Measurements from ENCODE around the gene SLC4A3. TPM values are rescaled to one million over a fixed set of nuclear protein-coding genes. Genes with fewer than 3 reads are reported as not detected.

Gene SLC4A3
- total RNA-seq, 4 donors from 2014 or later: 0.48 to 3.2 (median 2.1) TPM

GRCh38 chr2:219636144-219636915 is 8.9 kb downstream of the SLC4A3 start:
- peak in 1 of 2 donors; percentile 71 for DNase-seq (ENCODE audit: low spot score in 2 of 2)
- no peak overlapping the region for H3K4me3 ChIP-seq
- H3K27ac ChIP-seq: no peak overlapping the region
- H3K9me3 ChIP-seq: no peaks in the 10 kb centered on the region
- TF ChIP-seq EP300 (IDR thresholded peaks at IDR 0.05) (no peak), POLR2AphosphoS5 (IDR thresholded peaks at IDR 0.05) (no peak), CTCF (IDR thresholded peaks at IDR 0.05) (no peak), POLR2A (IDR thresholded peaks at IDR 0.05) (no peak)
- H3K36me3 ChIP-seq: peaks cover 3% of the 10 kb centered on the region
- 88% methylated on average over 22 of the region's 24 CpGs for WGBS
- peaks cover 5% of the 10 kb centered on the region for H3K27me3 ChIP-seq
- no peaks in the 10 kb centered on the region for H3K4me1 ChIP-seq

GRCh38 chr2:219636941-219637841 is 9.8 kb downstream of the SLC4A3 start:
- DNase-seq (ENCODE audit: low spot score in 2 of 2): peak in 1 of 2 donors; percentile 44
- Histone ChIP-seq H3K9me3 (no peaks in the 10 kb centered on the region), H3K4me3 (no peak overlapping the region), H3K27ac (no peak overlapping the region), H3K36me3 (peaks cover 3% of the 10 kb centered on the region), H3K27me3 (peaks cover 5% of the 10 kb centered on the region), H3K4me1 (peaks cover 3% of the 10 kb centered on the region)
- 56% methylated on average over 6 of the region's 13 CpGs for WGBS
- no peak for TF ChIP-seq CTCF (IDR thresholded peaks at IDR 0.05)
- no peak for TF ChIP-seq EP300 (IDR thresholded peaks at IDR 0.05)
- no peak for TF ChIP-seq POLR2A (IDR thresholded peaks at IDR 0.05)
- TF ChIP-seq POLR2AphosphoS5 (IDR thresholded peaks at IDR 0.05): no peak

GRCh38 chr2:219637842-219638185 is 10.4 kb downstream of the SLC4A3 start:
- H3K9me3 ChIP-seq: no peaks in the 10 kb centered on the region
- H3K27ac ChIP-seq: no peak overlapping the region
- no peak overlapping the region for H3K4me3 ChIP-seq
- H3K27me3 ChIP-seq: peaks cover 5% of the 10 kb centered on the region
- WGBS: 95% methylated on average over 9 of the region's 9 CpGs
- DNase-seq (ENCODE audit: low spot score in 2 of 2): peak in 1 of 2 donors; percentile 60
- no peak for TF ChIP-seq POLR2A (IDR thresholded peaks at IDR 0.05)
- no peak for TF ChIP-seq CTCF (IDR thresholded peaks at IDR 0.05)
- TF ChIP-seq POLR2AphosphoS5 (IDR thresholded peaks at IDR 0.05): no peak
- no peak for TF ChIP-seq EP300 (IDR thresholded peaks at IDR 0.05)
- H3K4me1 ChIP-seq: peaks cover 9% of the 10 kb centered on the region
- H3K36me3 ChIP-seq: no peaks in the 10 kb centered on the region

- peak in 1 of 2 donors; percentile 60 for DNase-seq (ENCODE audit: low spot score in 2 of 2)
- H3K4me3 ChIP-seq: no peak overlapping the region
- H3K27ac ChIP-seq: no peak overlapping the region
- H3K9me3 ChIP-seq: no peaks in the 10 kb centered on the region
- H3K4me1 ChIP-seq: peaks cover 10% of the 10 kb centered on the region
- 80% methylated on average over 17 of the region's 17 CpGs for WGBS
- H3K27me3 ChIP-seq: peaks cover 5% of the 10 kb centered on the region
- H3K36me3 ChIP-seq: no peaks in the 10 kb centered on the region
- TF ChIP-seq POLR2AphosphoS5 (IDR thresholded peaks at IDR 0.05): no peak
- no peak for TF ChIP-seq CTCF (IDR thresholded peaks at IDR 0.05)
- TF ChIP-seq EP300 (IDR thresholded peaks at IDR 0.05): no peak
- TF ChIP-seq POLR2A (IDR thresholded peaks at IDR 0.05): no peak
These were observed 11.0 kb downstream of the SLC4A3 start for GRCh38 chr2:219638217-219638947.

All from suprapubic skin (tissue), 4 donors.